ENCODE results near the gene ZBED5. TPM values are rescaled to one million over a fixed set of nuclear protein-coding genes. Genes with fewer than 3 reads are reported as not detected.
A peak's percentile ranks its signal among the peaks of the same experiment; 100 is the strongest.

ZBED5 gene
- total and polyA plus RNA-seq, 8 donors, result 37.4 to 124 (median 116) TPM

DNA sequence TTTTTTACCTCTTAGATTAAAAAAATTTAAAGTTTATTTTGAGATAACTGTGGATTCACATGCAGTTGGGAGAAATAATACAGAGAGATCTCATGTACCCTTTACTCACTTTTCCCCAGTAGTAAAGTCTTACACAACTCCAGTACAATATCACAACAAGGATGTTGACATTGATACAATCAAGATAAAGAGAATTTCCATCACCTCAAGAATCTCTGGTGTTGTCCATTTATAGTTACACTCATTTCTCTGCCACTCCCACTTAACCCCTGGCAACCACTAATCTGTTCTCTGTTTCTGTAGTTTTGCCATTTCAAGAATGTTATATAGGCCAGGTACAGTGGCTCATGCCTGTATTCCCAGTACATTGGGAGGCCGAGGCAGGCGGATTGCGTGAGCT, 10.5 kb upstream of the ZBED5 start:
- Histone ChIP-seq H3K36me3 (no peaks in the 10 kb centered on the region), H3K9me3 (peaks cover 0 to 19% of the 10 kb centered on the region in 2 donors), H3K4me1 (peaks cover 0 to 6% of the 10 kb centered on the region in 2 donors), H3K27me3 (no peaks in the 10 kb centered on the region), H3K4me3 (no peak overlapping the region), H3K27ac (no peak overlapping the region)
- intact Hi-C loops (cut with DNase I), result no loop called here
- no peak for DNase-seq
- TF ChIP-seq, protein P1, sequence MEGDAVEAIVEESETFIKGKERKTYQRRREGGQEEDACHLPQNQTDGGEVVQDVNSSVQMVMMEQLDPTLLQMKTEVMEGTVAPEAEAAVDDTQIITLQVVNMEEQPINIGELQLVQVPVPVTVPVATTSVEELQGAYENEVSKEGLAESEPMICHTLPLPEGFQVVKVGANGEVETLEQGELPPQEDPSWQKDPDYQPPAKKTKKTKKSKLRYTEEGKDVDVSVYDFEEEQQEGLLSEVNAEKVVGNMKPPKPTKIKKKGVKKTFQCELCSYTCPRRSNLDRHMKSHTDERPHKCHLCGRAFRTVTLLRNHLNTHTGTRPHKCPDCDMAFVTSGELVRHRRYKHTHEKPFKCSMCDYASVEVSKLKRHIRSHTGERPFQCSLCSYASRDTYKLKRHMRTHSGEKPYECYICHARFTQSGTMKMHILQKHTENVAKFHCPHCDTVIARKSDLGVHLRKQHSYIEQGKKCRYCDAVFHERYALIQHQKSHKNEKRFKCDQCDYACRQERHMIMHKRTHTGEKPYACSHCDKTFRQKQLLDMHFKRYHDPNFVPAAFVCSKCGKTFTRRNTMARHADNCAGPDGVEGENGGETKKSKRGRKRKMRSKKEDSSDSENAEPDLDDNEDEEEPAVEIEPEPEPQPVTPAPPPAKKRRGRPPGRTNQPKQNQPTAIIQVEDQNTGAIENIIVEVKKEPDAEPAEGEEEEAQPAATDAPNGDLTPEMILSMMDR (IDR thresholded peaks at IDR 0.05), result no peak
- ATAC-seq, result no peak

DNA sequence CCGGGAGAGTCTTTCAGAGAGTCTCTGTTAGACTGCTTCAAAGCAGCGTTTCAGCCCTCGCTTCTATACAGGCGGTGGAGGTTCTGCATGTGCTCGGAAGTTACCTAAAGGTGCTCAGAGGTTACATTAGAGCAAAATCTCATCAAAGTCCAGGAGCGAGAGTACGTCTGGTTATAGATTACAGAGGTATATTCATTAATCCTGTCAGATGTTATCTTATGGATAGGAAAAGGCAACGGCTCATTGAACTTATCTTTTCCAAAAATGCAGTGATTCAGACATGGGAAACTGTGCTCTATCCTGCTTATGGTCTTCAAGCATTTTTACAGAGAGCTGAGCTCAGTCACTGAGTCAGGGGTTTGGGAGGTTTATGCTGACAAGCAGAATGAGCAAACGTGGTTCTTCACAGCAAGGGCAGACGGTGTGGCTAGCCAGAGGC, 9.1 kb upstream of the ZBED5 start:
- Histone ChIP-seq H3K27me3 (no peaks in the 10 kb centered on the region), H3K4me3 (no peak overlapping the region), H3K9me3 (peaks cover 0 to 5% of the 10 kb centered on the region in 2 donors), H3K4me1 (peaks cover 0 to 6% of the 10 kb centered on the region in 2 donors), H3K36me3 (no peaks in the 10 kb centered on the region), H3K27ac (no peak overlapping the region)
- TF ChIP-seq, protein P1 (IDR thresholded peaks at IDR 0.05), result no peak
- intact Hi-C loops (cut with DNase I), result no loop called here
- no peak for DNase-seq
- ATAC-seq, result peak; percentile 46

DNA sequence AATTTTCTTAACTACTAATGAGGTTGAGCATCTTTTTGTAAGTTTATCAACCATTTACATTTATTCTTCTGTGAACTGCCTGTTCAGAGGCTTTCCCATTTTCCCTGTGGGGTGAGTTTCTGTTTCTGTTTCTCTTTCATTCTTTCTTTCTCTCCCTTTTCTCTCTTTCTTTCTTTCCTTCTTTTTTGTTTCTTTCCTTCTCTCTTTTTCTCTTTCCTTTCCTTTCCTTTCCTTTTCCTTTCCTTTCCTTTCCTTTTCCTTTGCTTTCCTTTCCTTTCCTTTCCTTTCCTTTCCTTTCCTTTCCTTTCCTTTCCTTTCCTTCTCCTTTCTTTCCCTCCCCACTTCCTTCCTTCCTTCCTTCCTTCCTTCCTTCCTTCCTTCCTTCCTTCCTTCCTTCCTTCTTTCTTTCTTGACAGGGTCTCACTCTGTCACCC, 8.0 kb upstream of the ZBED5 start:
- TF ChIP-seq, protein P1 (IDR thresholded peaks at IDR 0.05), result no peak
- intact Hi-C loops (cut with DNase I), result no loop called here
- no peaks in the 10 kb centered on the region for H3K27me3 ChIP-seq

DNA sequence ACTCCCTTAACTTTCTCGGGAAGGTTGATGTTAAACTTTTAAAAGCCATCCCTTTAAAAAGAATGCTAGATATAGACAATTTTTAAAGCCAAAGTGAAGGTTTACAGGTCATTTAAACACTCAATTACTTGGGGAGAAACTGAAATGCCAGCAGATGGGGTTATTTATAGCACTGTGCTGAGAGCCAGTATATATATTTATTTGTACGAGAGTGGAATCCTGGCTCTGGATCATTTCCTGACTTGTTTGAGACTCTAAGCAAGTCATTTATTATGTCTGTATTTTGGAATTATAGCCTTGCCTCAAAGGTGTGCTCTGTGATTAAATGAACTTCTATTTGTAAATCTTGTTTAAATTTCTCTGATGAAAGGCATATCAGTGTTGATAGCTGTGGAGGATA, 6.8 kb upstream of the ZBED5 start:
- TF ChIP-seq, protein P1 (IDR thresholded peaks at IDR 0.05), result no peak
- intact Hi-C loops (cut with DNase I), result no loop called here
- Histone ChIP-seq H3K9me3 (no peaks in the 10 kb centered on the region), H3K4me3 (no peak overlapping the region), H3K27me3 (no peaks in the 10 kb centered on the region), H3K4me1 (peaks cover 0 to 7% of the 10 kb centered on the region in 2 donors), H3K36me3 (no peaks in the 10 kb centered on the region), H3K27ac (no peak overlapping the region)
- ATAC-seq (no peak), DNase-seq (no peak)

More for the DNA sequence above, 8.0 kb upstream of the ZBED5 start:
- H3K36me3 ChIP-seq, result no peaks in the 10 kb centered on the region
- DNase-seq (no peak), ATAC-seq (no peak)
- no peaks in the 10 kb centered on the region for H3K9me3 ChIP-seq
- H3K27ac ChIP-seq, result no peak overlapping the region
- no peak overlapping the region for H3K4me3 ChIP-seq
- H3K4me1 ChIP-seq, result peaks cover 0 to 6% of the 10 kb centered on the region in 2 donors

DNA sequence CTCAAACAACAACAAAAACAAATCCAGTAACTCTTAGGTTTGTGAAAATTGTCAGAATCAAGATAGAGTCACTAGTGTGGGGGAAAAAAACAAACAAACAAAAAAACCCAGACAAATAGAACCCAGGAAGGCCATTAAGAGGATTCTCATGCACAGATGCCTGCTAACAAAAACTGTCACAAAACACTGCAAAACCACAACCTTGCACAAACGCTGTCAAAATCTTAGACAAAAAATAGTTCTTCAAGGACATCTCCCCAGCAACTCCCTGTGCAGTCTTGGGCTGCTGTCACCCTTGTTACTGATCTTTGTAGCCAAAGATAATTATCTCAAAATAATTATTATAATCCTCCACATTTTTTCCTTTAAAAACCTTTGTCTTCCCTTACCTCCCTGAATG, 4.6 kb upstream of the ZBED5 start:
- Histone ChIP-seq H3K4me3 (no peak overlapping the region), H3K27ac (no peak overlapping the region), H3K27me3 (no peaks in the 10 kb centered on the region), H3K9me3 (no peaks in the 10 kb centered on the region), H3K36me3 (no peaks in the 10 kb centered on the region), H3K4me1 (peaks cover 0 to 17% of the 10 kb centered on the region in 2 donors)
- intact Hi-C loops (cut with DNase I), result no loop called here
- ATAC-seq (no peak), DNase-seq (no peak)
- TF ChIP-seq, protein P1 (IDR thresholded peaks at IDR 0.05), result no peak

Data from left lung (tissue), 10 donors.